H1 (cell line): ENCODE results near the gene FAAP100. TPM values are rescaled to one million over a fixed set of nuclear protein-coding genes. Genes with fewer than 3 reads are reported as not detected.

Experiments
- CTCF ChIA-PET: fragments of 300-600 bp; sonication (Branson Sonifier 250); formaldehyde crosslinking; loops from one replicate; lab custom pipeline; 2021; ENCODE audit not compliant: partially characterized antibody; lab: Charles Lee
- POLR2A ChIA-PET: fragments of 300-600 bp; sonication (Branson Sonifier 250); formaldehyde crosslinking; loops from one replicate; lab custom pipeline; 2021; ENCODE audit warnings: inconsistent platforms; ENCODE audit not compliant: partially characterized antibody; lab: Charles Lee
- DNase-seq, 2 experiments: peaks; one replicate each; pipeline versions ENCODE4 v3.0.0 to v3.0.0-alpha.2; 2010 to 2022; ENCODE audit warnings: low spot score in 2 of 2, low read depth in 1 of 2, mixed read lengths in 1 of 2
- FAIRE-seq: peaks from 2 replicates; lab custom pipeline; 2011; peaks lifted over from hg19 to GRCh38; lab: Jason Lieb, UNC
- H2AFZ ChIP-seq: 2 replicates; pipeline ENCODE4 v1.8.1; 2012; ENCODE audit warnings: low read length, inconsistent platforms
- H2AK5ac ChIP-seq: 2 replicates; pipeline ENCODE4 v1.6.1; 2013; ENCODE audit warnings: low read depth, low read length
- H2BK120ac ChIP-seq: replicated peaks from 2 replicates; pipeline ENCODE3; 2013; ENCODE audit warnings: low read depth, low read length, inconsistent platforms
- H2BK12ac ChIP-seq: 2 replicates; pipeline ENCODE4 v1.6.1; 2013; ENCODE audit warnings: low read depth, low read length
- H2BK15ac ChIP-seq: 2 replicates; pipeline ENCODE4 v1.6.1; 2013; ENCODE audit warnings: low read length
- H2BK20ac ChIP-seq: 2 replicates; pipeline ENCODE4 v1.6.1; 2013; ENCODE audit warnings: low read length
- H2BK5ac ChIP-seq: 2 replicates; pipeline ENCODE4 v1.6.1; 2013; ENCODE audit warnings: low read depth, low read length
- H3K14ac ChIP-seq: 2 replicates; pipeline ENCODE4 v1.6.1; 2013; ENCODE audit warnings: inconsistent platforms; ENCODE audit not compliant: insufficient read length
- H3K18ac ChIP-seq: 2 replicates; pipeline ENCODE4 v1.6.1; 2013; ENCODE audit warnings: low read length; ENCODE audit errors: extremely low read depth
- H3K23ac ChIP-seq: 2 replicates; pipeline ENCODE4 v1.6.1; 2013; ENCODE audit warnings: inconsistent platforms; ENCODE audit not compliant: insufficient read length
- H3K23me2 ChIP-seq: 2 replicates; pipeline ENCODE4 v1.6.1; 2013; ENCODE audit warnings: low read depth, low read length
- H3K27ac ChIP-seq: 2 replicates; pipeline ENCODE4 v1.6.1; 2011; ENCODE audit warnings: low read depth, low read length, inconsistent platforms
- H3K27me3 ChIP-seq, 4 experiments: replicated peaks in 1 of 4; 1 replicate in 1 of 4; 2 replicates in 3 of 4; pipeline versions ENCODE4 v1.6.1 to v1.8.1; 2011 to 2013; ENCODE audit warnings: low read length in 3 of 4, mild to moderate bottlenecking in 3 of 4, inconsistent platforms in 2 of 4, mixed read lengths in 2 of 4, moderate library complexity in 1 of 4; ENCODE audit not compliant: control insufficient read depth in 3 of 4, insufficient read depth in 3 of 4; ENCODE audit errors: extremely low read depth in 1 of 4
- H3K36me3 ChIP-seq, 4 experiments: 2 replicates each; pipeline versions ENCODE4 v1.6.1 to v1.8.1; 2011 to 2013; ENCODE audit warnings: mild to moderate bottlenecking in 4 of 4, low read length in 3 of 4, moderate library complexity in 2 of 4, control low read depth in 1 of 4, inconsistent platforms in 1 of 4; ENCODE audit not compliant: insufficient read depth in 4 of 4, control insufficient read depth in 2 of 4
- H3K4ac ChIP-seq: replicated peaks from 2 replicates; pipeline ENCODE3; 2013; ENCODE audit warnings: low read length, low read depth, mixed read lengths, inconsistent platforms; ENCODE audit not compliant: insufficient read length
- H3K4me1 ChIP-seq, 4 experiments: replicated peaks in 1 of 4; 1 replicate in 1 of 4; 2 replicates in 3 of 4; pipeline versions ENCODE4 v1.6.1 to v1.8.1; 2011 to 2013; ENCODE audit warnings: low read length in 3 of 4, inconsistent platforms in 2 of 4, mixed read lengths in 1 of 4; ENCODE audit not compliant: insufficient read depth in 4 of 4, control insufficient read depth in 3 of 4
- H3K4me2 ChIP-seq, 2 experiments: 2 replicates each; pipeline versions ENCODE4 v1.6.1 to v1.8.1; 2011 to 2013; ENCODE audit warnings: low read depth in 2 of 2, low read length in 2 of 2, control low read depth in 1 of 2, inconsistent platforms in 1 of 2, mild to moderate bottlenecking in 1 of 2; ENCODE audit not compliant: insufficient read depth in 1 of 2
- H3K4me3 ChIP-seq, 4 experiments: fragments of 200-600, 300-600 bp in 1 of 4; sonication (generic), shearing (Covaris generic), sonication (Bioruptor Twin) in 1 of 4; 2 replicates each; pipeline versions ENCODE4 v1.5.1 to v1.8.1; 2011 to 2016; ENCODE audit warnings: low read length in 4 of 4, low read depth in 3 of 4, control low read depth in 2 of 4, inconsistent platforms in 2 of 4, mild to moderate bottlenecking in 2 of 4, mixed read lengths in 1 of 4, moderate library complexity in 1 of 4; ENCODE audit not compliant: insufficient read depth in 2 of 4; ENCODE audit errors: extremely low read depth in 1 of 4
- H3K56ac ChIP-seq: replicated peaks from 2 replicates; pipeline ENCODE3; 2013; ENCODE audit warnings: low read depth, mild to moderate bottlenecking, mixed read lengths, low read length, inconsistent platforms; ENCODE audit not compliant: insufficient read length
- H3K79me1 ChIP-seq: 2 replicates; pipeline ENCODE4 v1.6.1; 2013; ENCODE audit warnings: low read depth, low read length, control low read depth
- H3K79me2 ChIP-seq, 2 experiments: 2 replicates each; pipeline versions ENCODE4 v1.6.1 to v1.8.1; 2012 to 2013; ENCODE audit warnings: low read length in 2 of 2, mild to moderate bottlenecking in 2 of 2, inconsistent platforms in 1 of 2; ENCODE audit not compliant: insufficient read depth in 2 of 2, control insufficient read depth in 1 of 2
- H3K9ac ChIP-seq, 4 experiments: replicated peaks in 1 of 4; 1 replicate in 1 of 4; 2 replicates in 3 of 4; pipeline versions ENCODE4 v1.6.1 to v1.8.1; 2011 to 2013; ENCODE audit warnings: low read depth in 3 of 4, low read length in 3 of 4, control low read depth in 2 of 4, mild to moderate bottlenecking in 2 of 4, moderate library complexity in 2 of 4, inconsistent platforms in 1 of 4; ENCODE audit errors: extremely low read depth in 1 of 4
- H3K9me3 ChIP-seq, 2 experiments: 2 replicates each; pipeline versions ENCODE4 v1.6.1 to v1.8.1; 2012 to 2013; ENCODE audit warnings: mild to moderate bottlenecking in 2 of 2, moderate library complexity in 2 of 2, control low read depth in 1 of 2, inconsistent platforms in 1 of 2, low read depth in 1 of 2, low read length in 1 of 2, mixed read lengths in 1 of 2; ENCODE audit not compliant: insufficient read depth in 2 of 2
- H4K20me1 ChIP-seq, 2 experiments: replicated peaks in 1 of 2; 2 replicates each; pipeline versions ENCODE3 to v1.8.1; 2011 to 2013; ENCODE audit warnings: inconsistent platforms in 2 of 2, low read length in 2 of 2, mild to moderate bottlenecking in 1 of 2; ENCODE audit not compliant: insufficient read depth in 2 of 2, control insufficient read depth in 1 of 2
- H4K5ac ChIP-seq: 2 replicates; pipeline ENCODE4 v1.6.1; 2013; ENCODE audit warnings: low read length, low read depth, mixed read lengths, inconsistent platforms; ENCODE audit not compliant: insufficient read length
- H4K8ac ChIP-seq: 2 replicates; pipeline ENCODE4 v1.8.0; 2013; ENCODE audit warnings: mild to moderate bottlenecking, moderate library complexity, low read length, inconsistent platforms; ENCODE audit not compliant: insufficient read depth; ENCODE audit errors: extremely low read depth
- H4K91ac ChIP-seq: replicated peaks from 2 replicates; pipeline ENCODE3; 2013; ENCODE audit warnings: low read length, mixed read lengths, inconsistent platforms; ENCODE audit not compliant: insufficient read length
- BCL11A ChIP-seq, 2 experiments: IDR thresholded peaks; one replicate each; pipeline ENCODE4 v1.6.1; 2011; ENCODE audit warnings: low read depth in 2 of 2, low read length in 2 of 2, mild to moderate bottlenecking in 2 of 2
- CBX5 ChIP-seq: fragments of 300-800, 300-1000 bp; sonication (generic); IDR thresholded peaks from 2 replicates; pipeline ENCODE4 v1.7.1; 2016; ENCODE audit warnings: antibody characterized with exemption, low read length, low read depth
- EP300 ChIP-seq, 2 experiments: IDR thresholded peaks; 1 replicate in 1 of 2; 2 replicates in 1 of 2; pipeline ENCODE4 v1.6.1; 2011 to 2012; ENCODE audit warnings: low read depth in 2 of 2, low read length in 2 of 2, mild to moderate bottlenecking in 2 of 2, borderline replicate concordance in 1 of 2, inconsistent platforms in 1 of 2, moderate library complexity in 1 of 2
- GABPA ChIP-seq: IDR thresholded peaks from 2 replicates; pipeline ENCODE4 v1.6.1; 2011; ENCODE audit warnings: mild to moderate bottlenecking, low read length, moderate library complexity, borderline replicate concordance; ENCODE audit not compliant: insufficient read depth
- JUND ChIP-seq: IDR thresholded peaks from 2 replicates; pipeline ENCODE4 v1.6.1; 2011; ENCODE audit warnings: mild to moderate bottlenecking, improper control_type of control experiment, low read length
- POLR2AphosphoS5 ChIP-seq: IDR thresholded peaks from 2 replicates; pipeline ENCODE4 v1.6.1; 2011; ENCODE audit warnings: low read depth, low read length
- POU5F1 ChIP-seq: IDR thresholded peaks from 2 replicates; pipeline ENCODE4 v1.6.1; 2011; ENCODE audit warnings: low read depth, mild to moderate bottlenecking, low read length, moderate library complexity
- RBBP5 ChIP-seq: IDR thresholded peaks from 2 replicates; pipeline ENCODE4 v1.7.1; 2012; ENCODE audit warnings: low read depth, mild to moderate bottlenecking, inconsistent platforms, low read length, moderate library complexity, borderline replicate concordance
- RNF2 ChIP-seq: fragments of 200-900, 300-1000 bp; sonication (generic); IDR thresholded peaks from 2 replicates; pipeline ENCODE4 v1.7.1; 2016; ENCODE audit warnings: borderline replicate concordance, low read depth, mild to moderate bottlenecking, antibody characterized with exemption, low read length; ENCODE audit not compliant: poor library complexity, severe bottlenecking; ENCODE audit errors: missing control alignments
- RXRA ChIP-seq: IDR thresholded peaks from 2 replicates; pipeline ENCODE4 v1.6.1; 2011; ENCODE audit warnings: low read depth, mild to moderate bottlenecking, low read length, moderate library complexity; ENCODE audit not compliant: insufficient read depth
- USF2 ChIP-seq: IDR thresholded peaks from 2 replicates; pipeline ENCODE4 v1.6.1; 2011; ENCODE audit warnings: low read length, improper control_type of control experiment
- WGBS, 2 experiments: shearing (Covaris generic) in 1 of 2; methylation state at CpG; one replicate each; pipeline versions ENCODE4 v1.1.6 to v1.1.7; 2013 to 2015; ENCODE audit warnings: low lambda C conversion rate in 2 of 2, mixed read lengths in 2 of 2, inconsistent platforms in 1 of 2, low coverage in 1 of 2, missing lambda C conversion rate in 1 of 2; ENCODE audit not compliant: insufficient replicate concordance in 2 of 2, insufficient coverage in 1 of 2, insufficient read length in 1 of 2; ENCODE audit errors: extremely low coverage in 1 of 2, missing lambda C conversion rate in 1 of 2; 5-methylcytosine and 5-hydroxymethylcytosine counted together
- polyA plus RNA-seq, 7 experiments: library from polyadenylated mRNA; depleted of rRNA in 3 of 7; stranded (reverse) in 5 of 7; unstranded in 2 of 7; fragments of >200 nt in 5 of 7; fragments of 200-250 nt in 2 of 7; gene quantifications; 1 replicate in 5 of 7; 2 replicates in 1 of 7; 4 replicates in 1 of 7; pipeline versions ENCODE4 v1.2.1 to v1.2.3, GENCODE V29; 2011 to 2013; ENCODE audit warnings: missing spikeins in 2 of 7, mixed read lengths in 2 of 7
- total RNA-seq: library from RNA; stranded (reverse); fragmentation: NEBNext Ultra II Directional; extraction: Animal tissue kit (Norgen Biotek cat#: 25700); gene quantifications from 2 replicates; pipeline ENCODE4 v1.2.1, GENCODE V29; 2021

Gene FAAP100
- total and polyA plus RNA-seq, 2 of the 8 experiments (the other 6 are each of a cell fraction or from before 2014, with no cell fraction given) = 23.2 to 41.8 TPM

- Histone ChIP-seq H3K79me2 (no peaks in the 10 kb centered on the region), H2BK120ac (no peak overlapping the region), H3K27me3 (peaks cover 0 to 20% (median 13%) of the 10 kb centered on the region in 4 experiments; a peak in 5 of 7 replicates), H2BK12ac (no peak overlapping the region), H3K4me1 (peaks cover 0 to 20% (median 11%) of the 10 kb centered on the region in 4 experiments; a peak in 6 of 7 replicates), H3K79me1 (no peaks in the 10 kb centered on the region), H3K27ac (no peak overlapping the region), H3K9ac (no peak overlapping the region), H3K36me3 (no peaks in the 10 kb centered on the region), H4K5ac (no peak overlapping the region), H2BK15ac (no peak overlapping the region), H4K20me1 (peaks cover 2 to 7% of the 10 kb centered on the region in 2 experiments), H2BK20ac (no peak overlapping the region), H4K91ac (no peak overlapping the region), H3K9me3 (no peaks in the 10 kb centered on the region), H3K4me2 (no peak overlapping the region), H3K4me3 (no peak overlapping the region), H3K18ac (no peak overlapping the region), H2BK5ac (no peak overlapping the region), H3K56ac (no peak overlapping the region), H3K23me2 (no peaks in the 10 kb centered on the region; the same call in 1 of the 2 replicates), H4K8ac (no peak overlapping the region), H3K14ac (no peak overlapping the region), H3K4ac (no peak overlapping the region), H3K23ac (no peak overlapping the region), H2AK5ac (no peak overlapping the region), H2AFZ (no peak overlapping the region)
- ChIA-PET CTCF (no interaction called here), POLR2A (interaction anchor here (0.7 to 30.5 kb wide), 4 partner anchors 9 to 28 kb away, joined by 3 to 1004 read pairs (median 21); partner anchors contain the start of gene ACTG1)
- 91% methylated on average over 8 of the region's 8 CpGs; no CpG with 5 or more reads in 1 of the 2 experiments for WGBS, 2 experiments
- FAIRE-seq (no peak), DNase-seq (no peak)
- TF ChIP-seq BCL11A (IDR thresholded peaks at IDR 0.05; ENCODE audit: low read depth in 2 of 2, low read length in 2 of 2) (no peak), POLR2AphosphoS5 (no peak), GABPA (no peak), JUND (no peak), USF2 (no peak), RBBP5 (no peak), POU5F1 (no peak), CBX5 (no peak), RNF2 (no peak), EP300 (IDR thresholded peaks at IDR 0.05; ENCODE audit: borderline replicate concordance in 1 of 2, low read depth in 2 of 2, low read length in 2 of 2) (no peak), RXRA (no peak)
These were observed 27.3 kb downstream of the FAAP100 start for GRCh38 chr17:81524865-81525159.
